GM19324 (cell line): ENCODE data around the gene ADH1A.
"Not testable (repeated sequence)": the region's sequence is repeated elsewhere in the genome, so short reads cannot be mapped to it uniquely, and the experiment has no call there.

Experiments used
- ATAC-seq: cut with Tn5 transposase; IDR thresholded peaks from one replicate; pipeline ENCODE4 v1.9.1; 2021; ENCODE audit warnings: mild to moderate bottlenecking, moderate library complexity; ENCODE audit not compliant: unreplicated experiment, low FRiP score

The ADH1A gene

DNA sequence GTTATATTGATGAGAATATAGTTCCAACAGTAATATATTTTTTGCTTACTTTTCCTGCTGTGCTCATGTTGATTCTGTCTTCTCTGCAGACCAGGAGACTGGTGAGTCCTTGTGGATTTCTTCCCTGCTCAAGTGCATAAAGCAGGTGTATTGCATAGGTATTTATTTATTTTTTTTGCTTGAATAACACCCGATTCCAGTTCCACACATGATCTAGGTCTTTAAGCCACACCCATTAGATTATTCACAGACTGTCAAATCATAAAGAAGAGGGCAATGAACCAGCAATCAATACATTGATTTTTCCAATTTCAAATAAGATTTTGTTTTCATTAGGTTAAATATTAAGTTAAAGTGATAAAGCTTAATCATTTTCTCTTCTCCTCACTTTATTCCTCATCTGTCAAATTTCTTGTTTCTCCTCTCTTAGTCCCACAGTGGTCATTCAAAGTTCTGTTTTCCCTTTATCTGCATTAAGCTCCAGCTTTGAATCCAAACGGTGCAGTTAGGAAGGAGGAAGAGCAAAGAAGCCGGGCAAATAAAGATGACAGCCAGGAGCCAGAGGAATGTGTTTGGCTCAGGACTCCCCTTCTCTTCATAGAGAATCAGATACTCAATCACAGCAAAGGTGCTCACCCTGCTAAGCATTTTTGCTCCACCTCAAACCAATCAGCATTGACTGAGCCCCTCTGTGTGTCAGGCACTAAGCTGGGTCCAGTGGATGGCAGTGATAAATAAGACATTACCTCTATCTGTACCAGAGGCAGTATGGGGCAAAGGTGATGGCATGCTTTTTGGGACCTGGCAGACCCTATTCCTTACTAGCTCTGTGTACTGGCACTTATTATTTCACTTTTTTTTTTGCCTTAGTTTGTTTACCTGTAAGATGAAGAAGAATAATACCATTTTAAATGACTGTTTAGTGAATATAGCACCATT is at the start of gene ADH1A:
ADH1A (minus strand) TSS at position 138 of the 939 bp plus-strand sequence; CDS start at position 67, 71 bp downstream.
- ATAC-seq = no peak

DNA sequence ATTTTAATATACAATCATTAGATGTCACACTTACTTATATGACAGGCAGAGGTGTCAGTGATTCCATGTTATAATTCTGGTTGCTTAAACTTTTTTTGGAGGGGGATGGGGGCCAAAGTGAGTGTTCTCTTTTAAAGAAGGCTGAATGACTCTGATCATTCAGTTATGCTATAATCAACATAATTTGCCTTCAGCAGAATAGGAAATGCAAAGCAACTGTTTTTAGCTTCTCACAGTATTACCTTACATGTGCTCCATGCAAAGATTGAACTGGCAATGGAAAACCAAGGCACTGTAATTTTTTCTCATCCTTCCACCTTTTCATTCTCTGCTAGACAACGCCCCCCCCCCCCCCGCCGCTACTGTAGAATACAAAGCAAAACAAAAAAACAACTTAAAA is 48.4 kb upstream of the ADH1A start:
- ATAC-seq = no peak

DNA sequence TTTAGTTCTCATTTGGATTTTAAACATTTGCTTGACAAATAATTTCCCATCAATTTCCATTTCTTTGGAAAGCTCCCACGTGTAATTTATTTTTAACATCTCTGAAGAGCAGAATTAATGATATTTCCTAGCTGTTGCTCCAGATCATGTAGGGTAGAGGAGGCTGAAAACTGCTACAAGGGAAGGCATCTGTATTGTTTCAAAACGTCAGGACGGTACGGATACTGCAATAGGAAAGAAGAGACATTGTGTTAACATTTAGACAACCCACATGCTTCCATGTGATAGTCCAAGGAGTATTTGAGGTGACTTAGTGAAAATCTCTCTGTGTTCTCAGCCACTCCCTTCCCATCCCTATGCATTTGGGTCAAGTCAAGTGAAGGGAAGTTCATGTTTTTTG is 45.8 kb upstream of the ADH1A start:
- ATAC-seq = no peak

DNA sequence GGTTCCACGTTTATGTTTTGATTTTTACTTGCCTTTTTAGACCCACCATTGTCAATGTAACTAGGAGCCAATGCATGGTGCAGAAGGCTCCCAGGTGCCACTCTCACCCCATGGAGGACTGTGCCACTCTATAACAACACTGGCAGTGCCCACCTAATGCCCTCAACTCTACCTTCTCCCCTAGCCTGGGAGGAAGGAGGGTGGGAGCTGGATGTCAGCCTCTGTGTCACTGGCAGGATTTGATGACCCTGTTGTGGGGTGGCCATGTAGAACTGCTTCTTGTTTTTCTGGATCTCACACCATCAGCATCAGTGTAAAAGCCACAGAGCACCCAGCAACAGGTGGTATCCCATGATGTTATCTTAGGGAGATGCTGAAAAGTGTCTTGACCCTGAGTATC is 44.1 kb upstream of the ADH1A start:
- no peak for ATAC-seq

DNA sequence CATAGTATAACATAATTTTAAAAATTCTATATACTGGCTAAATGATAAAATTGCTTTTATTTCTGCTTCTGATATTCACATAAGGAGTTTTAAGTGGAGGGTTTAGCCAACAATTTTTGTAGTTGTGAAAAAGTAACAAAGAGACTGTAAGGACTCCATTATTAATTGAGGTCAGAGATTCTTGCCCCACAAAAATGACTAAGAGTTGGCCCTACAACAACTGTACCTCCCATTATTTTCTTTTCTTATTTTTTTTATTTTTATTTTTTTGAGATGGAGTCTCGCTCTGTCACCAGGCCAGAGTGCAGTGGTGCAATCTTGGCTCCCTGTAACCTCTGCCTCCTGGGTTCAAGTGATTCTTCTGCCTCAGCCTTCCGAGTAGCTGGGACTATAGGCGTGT is 39.9 kb upstream of the ADH1A start:
- no peak for ATAC-seq

DNA sequence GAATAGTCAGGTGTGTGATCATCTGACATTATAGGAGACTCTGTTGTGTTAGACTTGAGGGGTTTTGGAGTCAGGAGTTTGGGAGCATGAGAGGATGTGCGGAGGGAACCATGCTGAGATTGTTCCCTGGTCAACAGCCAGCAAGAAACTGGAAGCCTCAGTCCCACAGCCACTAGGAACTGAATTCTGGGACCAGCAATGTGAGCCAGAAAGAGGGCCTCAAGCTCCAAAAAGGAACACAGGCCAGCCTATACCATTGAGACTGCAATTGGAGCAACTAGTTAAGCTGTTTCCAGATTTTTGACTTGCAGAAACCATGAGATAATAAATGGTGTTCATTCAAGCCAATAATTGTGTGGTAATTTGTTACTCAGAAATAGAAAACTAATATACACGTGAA is 39.1 kb upstream of the ADH1A start:
- ATAC-seq = no peak

DNA sequence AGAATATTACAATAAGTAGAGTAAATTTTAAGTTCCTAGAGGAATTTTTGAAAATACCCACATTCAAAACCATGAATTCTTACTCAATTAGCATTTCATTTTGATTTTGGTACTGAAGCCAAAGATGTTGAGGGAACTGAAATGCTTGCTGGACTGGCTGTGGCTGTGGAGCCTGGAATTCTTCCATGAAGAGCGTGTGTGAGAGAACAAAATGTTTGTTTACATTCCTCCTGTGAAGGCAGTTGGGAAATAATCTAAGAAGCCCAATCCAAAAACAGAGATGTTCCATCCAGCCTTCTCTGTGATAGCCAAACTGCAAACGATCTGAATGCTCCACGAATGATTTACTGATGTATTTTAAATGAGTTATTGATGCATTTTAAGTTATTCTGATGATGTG is 34.2 kb upstream of the ADH1A start:
- ATAC-seq = no peak

DNA sequence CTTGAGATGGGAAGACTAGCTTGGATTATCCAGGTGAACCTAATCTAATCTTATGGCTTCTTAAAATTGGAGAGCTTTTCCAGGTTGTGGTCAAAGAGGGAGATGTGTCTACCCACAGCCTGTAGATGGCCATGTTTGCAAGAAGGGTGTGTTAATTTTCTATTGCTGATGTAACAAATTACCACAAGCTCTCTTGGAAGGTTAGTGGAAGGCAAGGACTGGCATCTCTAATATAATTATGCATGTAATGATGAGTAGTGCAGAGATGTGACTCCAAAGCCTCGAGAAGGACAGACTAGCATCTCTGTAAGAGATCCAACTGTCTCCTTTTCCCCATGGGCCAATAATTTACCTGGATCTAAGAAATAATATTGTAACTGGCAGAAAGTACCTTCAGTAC is 33.6 kb upstream of the ADH1A start:
- ATAC-seq = no peak

DNA sequence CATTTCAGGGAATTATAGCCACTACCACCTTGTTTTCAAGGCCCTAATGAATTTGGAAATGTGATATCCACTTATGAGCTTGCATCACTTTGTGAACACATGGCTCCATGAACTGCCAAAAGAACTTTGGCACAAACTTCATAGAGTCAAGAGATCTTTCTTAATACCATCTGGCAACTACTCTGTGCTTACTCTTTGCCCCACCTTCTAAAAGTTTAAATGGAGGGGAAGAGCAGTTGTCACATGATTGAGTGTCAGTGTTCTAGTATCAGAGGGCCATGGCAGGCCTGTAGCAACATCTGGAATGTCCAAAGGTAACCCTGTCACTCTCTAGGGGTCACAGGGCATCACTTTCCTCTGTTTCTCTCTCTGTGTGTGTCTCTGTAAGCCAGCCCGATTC is 33.0 kb upstream of the ADH1A start:
- no peak for ATAC-seq

DNA sequence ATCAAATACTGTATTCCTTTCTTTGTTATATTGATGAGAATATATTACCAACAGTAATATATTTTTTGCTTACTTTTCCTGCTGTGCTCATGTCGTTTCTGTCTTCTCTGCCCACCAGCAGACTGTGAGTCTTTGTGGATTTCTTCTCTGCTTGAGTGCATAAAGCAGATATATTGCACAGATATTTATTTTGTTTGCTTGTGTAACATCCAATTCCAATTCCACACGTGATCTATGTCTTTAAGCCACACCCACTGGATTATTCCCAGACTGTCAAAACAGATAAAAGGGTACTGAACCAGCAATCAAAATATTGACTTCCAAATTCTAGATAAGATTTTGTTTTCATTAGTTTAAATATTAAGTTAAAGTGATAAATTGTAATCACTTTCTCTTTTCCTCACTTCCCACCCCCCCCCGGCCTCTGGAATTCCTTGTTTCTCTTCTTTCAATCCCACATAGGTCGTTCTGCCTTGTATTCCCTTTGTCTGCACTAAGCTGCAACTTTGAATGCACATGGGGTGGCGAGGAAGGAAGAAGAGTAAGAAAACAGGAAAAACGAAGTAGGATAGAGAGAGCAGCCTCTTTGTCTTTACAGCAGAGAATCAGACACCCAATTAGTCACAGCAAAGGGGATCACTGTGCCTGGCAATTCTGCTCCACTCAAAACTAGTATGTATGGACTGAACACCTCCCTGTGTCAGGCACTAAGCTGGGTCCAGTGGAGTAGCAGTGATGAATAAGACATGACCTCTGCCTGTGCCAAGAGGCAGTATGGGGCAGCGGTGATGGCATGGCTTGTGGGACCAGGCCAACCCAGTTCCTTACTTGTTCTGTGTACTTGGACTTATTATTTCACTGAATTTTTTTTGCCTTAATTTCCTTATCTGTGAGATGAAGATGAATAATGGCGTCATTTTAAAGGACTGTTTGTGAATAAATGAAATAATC is 30.7 kb upstream of the ADH1A start, which contains the start of gene ADH1B:
ADH1B (minus strand) TSS at position 161 of the 951 bp plus-strand sequence; CDS start at position 91, 70 bp downstream.
- no peak for ATAC-seq

DNA sequence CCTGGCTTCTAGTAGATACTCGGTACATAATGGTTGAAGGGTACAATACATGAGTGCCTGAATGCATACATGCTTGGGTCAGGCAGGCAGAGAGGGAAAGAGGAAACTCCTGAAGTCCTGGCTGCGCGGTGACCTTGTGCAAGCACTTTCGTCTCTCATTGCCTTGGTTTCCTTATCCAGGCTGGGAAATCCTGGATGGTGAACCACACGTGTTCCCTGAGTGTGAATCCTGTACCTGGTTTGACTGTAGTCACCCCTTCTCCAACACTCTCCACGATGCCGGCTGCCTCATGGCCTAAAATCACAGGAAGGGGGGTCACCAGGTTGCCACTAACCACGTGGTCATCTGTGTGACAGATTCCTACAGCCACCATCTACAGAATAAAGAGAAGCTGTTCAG is 27.0 kb upstream of the ADH1A start:
- ATAC-seq = not testable (repeated sequence)

DNA sequence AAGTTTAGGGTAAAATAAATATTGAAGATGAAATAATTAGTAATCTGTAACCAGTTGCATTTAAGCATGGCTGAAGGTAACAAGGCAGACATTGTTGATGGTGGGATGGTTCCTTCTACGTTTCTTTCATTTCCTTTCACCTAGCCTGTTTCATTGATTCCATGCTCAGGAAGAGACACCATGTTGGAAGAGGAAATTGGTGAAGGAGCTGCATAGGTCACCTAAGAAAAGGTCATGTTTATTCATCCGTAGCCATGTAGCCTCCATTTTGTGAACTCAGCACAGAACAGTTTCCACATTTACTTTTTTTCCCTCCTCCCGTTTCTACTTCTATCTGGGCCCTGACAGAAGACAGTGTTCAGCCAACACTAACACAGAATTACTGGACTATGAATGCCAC is 26.6 kb upstream of the ADH1A start:
- no peak for ATAC-seq

DNA sequence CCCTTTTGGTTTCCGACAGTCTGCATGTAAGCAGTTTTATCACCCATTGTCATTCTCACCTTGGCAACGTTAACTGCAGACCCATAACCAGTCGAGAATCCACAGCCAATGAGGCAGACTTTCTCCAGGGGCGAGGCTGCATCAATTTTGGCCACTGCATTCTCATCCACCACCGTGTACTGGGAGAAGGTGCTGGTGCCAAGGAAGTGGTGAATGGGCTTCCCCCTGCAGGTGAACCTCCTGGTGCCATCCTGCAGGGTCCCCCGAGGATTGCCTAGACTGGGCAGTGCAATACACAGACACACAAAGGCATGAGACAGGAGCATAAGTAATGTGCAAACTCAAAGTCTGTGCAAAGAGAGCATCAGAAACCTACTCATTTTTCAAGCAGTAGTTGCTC is 25.1 kb upstream of the ADH1A start:
- ATAC-seq = no peak

DNA sequence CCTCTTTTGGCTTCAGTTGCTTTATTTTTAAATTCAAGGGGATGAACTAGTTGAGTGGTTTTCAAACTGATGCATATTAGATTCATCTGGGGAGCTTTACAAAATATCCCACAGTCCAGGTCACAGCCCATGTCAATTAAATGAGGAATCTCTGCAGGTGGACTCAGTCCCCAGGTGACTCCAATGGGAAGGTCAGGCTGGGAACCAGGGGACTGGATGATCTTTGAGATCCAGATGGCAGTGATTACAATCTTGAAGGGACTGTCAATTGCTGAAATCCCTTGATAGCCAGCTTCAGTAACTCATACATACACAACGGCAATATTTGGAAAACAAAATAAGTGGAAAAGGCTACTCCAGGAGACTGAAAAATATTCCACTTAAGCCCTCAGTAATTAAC is 23.4 kb upstream of the ADH1A start:
- ATAC-seq = no peak

DNA sequence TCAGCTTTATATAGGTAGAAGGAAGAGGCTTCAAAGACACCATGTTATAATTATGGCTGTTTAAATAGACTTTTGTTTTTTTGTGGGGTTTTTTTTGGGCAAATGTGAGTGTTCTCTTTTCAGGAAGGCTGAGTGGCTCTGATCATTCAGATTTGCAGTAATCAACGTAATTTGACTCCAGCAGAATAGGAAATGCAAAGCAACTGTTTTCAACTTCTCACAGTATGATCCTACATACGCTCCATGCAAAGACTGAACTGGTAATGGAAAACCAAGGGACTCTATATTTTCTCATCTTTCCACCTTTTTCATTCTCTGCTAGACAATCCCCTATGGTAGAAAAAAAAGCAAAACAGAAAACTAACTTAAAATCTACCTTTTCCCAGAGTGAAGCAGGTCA is 19.6 kb upstream of the ADH1A start:
- ATAC-seq = no peak

DNA sequence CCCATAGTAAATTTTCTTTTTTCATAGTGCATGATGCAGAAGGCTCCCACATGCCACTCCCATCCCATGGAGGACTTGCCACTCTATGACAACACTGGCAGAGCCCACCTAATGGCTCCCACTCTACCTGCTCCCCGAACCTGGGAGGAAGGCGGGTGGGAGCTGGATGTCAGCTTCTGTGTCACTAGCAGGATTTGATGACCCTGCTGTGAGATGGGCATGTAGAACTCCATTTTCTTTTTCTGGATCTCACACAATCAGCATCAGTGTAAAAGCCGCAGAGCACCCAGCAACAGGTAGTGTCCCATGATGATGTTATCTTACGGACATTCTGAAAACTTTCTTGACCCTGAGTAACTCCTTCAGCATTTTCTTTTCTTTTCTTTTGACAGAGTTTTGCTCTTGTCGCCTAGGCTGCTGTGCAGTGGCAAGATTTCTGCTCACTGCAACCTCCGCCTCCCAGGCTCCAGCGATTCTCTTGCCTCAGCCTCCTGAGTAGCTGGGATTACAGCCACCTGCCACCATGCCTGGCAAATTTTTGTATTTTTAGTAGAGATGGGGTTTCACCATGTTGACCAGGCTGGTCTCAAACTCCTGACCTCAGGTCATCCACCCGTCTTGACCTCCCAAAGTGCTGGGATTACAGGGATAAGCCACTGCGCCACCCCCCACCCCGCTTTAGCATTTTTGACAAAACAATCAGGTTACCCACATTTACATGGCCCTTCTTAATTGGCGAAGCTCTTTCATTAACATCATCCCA is 15.0 kb upstream of the ADH1A start:
- ATAC-seq = no peak

DNA sequence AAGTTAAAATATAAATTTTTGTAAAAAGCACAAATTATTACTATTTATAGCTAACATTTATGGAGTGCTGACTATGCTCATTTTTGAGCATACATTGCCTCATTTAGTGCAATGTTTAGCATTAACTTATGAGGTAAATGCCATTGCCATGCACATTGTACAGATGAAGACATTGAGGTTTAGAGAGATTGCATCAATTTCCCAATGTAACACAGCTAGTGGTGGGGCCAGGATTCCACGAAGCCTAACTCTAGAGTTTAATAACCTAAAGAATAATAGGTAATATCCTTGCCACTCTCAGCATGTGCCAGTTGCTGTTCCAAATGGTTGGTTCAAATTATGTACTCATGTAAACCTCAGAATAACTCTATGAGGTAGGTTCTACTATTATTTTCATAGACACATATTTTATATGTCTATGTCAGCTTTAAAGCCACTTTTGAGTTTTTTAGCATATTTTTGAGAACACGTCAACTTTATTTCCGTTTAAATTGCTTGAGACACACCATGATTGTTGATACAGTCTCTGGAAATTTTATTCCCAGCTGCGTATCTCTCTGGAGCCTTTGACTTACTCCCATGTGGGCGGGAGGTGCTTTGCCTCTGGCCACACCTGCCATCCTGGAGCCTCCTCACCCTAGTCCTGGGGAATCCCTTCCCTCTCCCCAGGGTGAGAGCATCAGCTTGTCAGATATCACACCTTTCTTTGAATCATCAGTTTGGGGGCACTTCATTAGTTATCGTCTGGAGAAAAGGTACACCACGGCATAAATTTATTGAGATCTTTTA is 10.8 kb upstream of the ADH1A start:
- no peak for ATAC-seq

DNA sequence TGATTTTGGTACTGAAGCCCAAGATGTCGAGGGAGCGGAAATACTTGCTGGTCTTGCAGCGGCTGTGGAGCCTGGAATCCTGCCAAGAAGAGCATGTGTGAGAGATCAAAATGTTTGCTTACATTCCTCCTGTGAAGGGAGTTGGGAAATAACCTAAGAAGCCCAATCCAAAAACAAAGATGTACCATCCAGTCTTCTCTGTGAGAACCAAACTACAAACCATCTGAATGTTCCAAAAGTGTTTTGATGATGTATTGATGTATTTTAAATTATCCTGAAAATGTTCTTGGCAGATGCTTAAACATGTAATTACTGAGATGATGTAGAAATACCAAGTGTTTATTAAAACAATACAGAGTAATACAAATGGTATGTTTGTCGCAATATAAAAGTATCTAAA is 10.1 kb upstream of the ADH1A start:
- ATAC-seq = no peak

DNA sequence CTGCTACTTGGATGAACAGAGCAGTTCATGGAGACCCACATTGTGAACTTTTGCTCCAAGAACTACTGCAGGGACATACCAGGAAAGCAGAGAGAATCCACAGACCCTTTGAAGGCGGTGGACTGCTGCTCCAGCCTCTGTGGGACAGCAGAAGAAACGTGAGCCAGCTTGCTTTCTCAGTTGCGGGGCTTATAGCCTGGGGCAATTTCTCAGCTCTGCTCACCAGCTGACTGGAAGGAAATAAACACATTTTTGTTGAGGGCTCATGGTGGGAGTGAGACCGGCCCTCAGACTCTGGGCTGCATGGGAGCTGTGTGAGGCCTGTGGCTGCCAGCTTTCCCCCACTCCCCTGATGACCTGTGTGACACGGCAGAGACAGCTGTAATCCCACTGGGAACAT is 2.6 kb upstream of the ADH1A start:
- ATAC-seq = no peak

DNA sequence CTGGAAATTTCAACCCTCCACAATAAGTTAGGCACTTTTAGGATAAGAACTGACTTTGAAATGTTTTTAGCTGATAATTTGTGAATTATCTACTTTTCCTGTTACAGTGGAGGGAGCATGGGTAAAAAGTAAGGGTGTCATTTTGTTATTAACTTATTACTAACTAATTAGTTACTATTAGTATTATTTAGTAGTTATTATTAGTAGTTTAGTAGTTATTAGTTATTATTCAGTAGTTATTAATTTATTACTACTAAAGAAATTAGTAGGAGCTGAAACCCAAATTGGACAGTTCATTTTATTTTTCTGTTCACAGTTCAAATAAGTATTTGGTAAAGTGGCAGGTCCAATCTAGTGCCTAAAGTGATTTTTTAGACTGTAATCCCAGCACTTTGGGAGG is 5.4 kb downstream of the ADH1A start:
- ATAC-seq = no peak
